Neural cell (in vitro differentiated cells): Measurements from ENCODE around the gene MACIR. TPM values are rescaled to one million over a fixed set of nuclear protein-coding genes. Genes with fewer than 3 reads are reported as not detected.
A peak's percentile ranks its signal among the peaks of the same experiment; 100 is the strongest.

Experiments
- H2AFZ ChIP-seq: fragments of 200-600, 300-800 bp; sonication (generic), shearing (Covaris generic); 2 replicates; pipeline ENCODE4 v1.6.0; 2014; ENCODE audit warnings: low read depth, mild to moderate bottlenecking, antibody characterized with exemption, low read length, moderate library complexity
- H3F3A ChIP-seq: fragments of 200-600 bp; shearing (Covaris generic); 2 replicates; pipeline ENCODE4 v1.6.1; 2016; ENCODE audit warnings: mild to moderate bottlenecking, moderate library complexity, mixed read lengths, antibody characterized with exemption, low read length; ENCODE audit not compliant: insufficient read depth, poor library complexity, severe bottlenecking
- H3K27ac ChIP-seq: fragments of 200-600, 300-800 bp; sonication (generic), shearing (Covaris generic); 2 replicates; pipeline ENCODE4 v1.5.1; 2014; ENCODE audit warnings: mild to moderate bottlenecking, low read length, moderate library complexity
- H3K27me3 ChIP-seq: fragments of 300-800, 200-600 bp; sonication (generic), shearing (Covaris generic); 2 replicates; pipeline ENCODE4 v1.6.0; 2014; ENCODE audit warnings: mild to moderate bottlenecking, low read depth, low read length, moderate library complexity; ENCODE audit not compliant: insufficient read depth
- H3K36me3 ChIP-seq: fragments of 300-800, 200-600 bp; sonication (generic), shearing (Covaris generic); 2 replicates; pipeline ENCODE4 v1.5.1; 2014; ENCODE audit warnings: mild to moderate bottlenecking, antibody characterized with exemption, low read length, moderate library complexity; ENCODE audit not compliant: insufficient read depth
- H3K4me2 ChIP-seq: fragments of 300-800, 200-600 bp; sonication (generic), shearing (Covaris generic); 2 replicates; pipeline ENCODE4 v1.6.0; 2014; ENCODE audit warnings: mild to moderate bottlenecking, low read length
- H3K4me3 ChIP-seq: fragments of 300-800, 200-600 bp; sonication (generic), shearing (Covaris generic); 2 replicates; pipeline ENCODE4 v1.5.1; 2014; ENCODE audit warnings: mild to moderate bottlenecking, low read length, moderate library complexity
- H3K79me2 ChIP-seq: fragments of 200-600 bp; shearing (Covaris generic); replicated peaks from 2 replicates; pipeline ENCODE4 v1.6.0; 2014; ENCODE audit warnings: mild to moderate bottlenecking, low read length, moderate library complexity; ENCODE audit not compliant: insufficient read depth
- H3K9ac ChIP-seq: fragments of 300-800, 200-600 bp; sonication (generic), shearing (Covaris generic); 2 replicates; pipeline ENCODE4 v1.6.1; 2016; ENCODE audit warnings: mild to moderate bottlenecking, low read length, mixed read lengths
- H3K9me2 ChIP-seq: fragments of 200-600 bp; shearing (Covaris generic); 2 replicates; pipeline ENCODE4 v1.6.1; 2016; ENCODE audit warnings: mild to moderate bottlenecking, low read length, mixed read lengths; ENCODE audit not compliant: insufficient read depth
- H3K9me3 ChIP-seq: fragments of 200-600, 300-800 bp; sonication (generic), shearing (Covaris generic); 2 replicates; pipeline ENCODE4 v1.6.1; 2016; ENCODE audit warnings: mild to moderate bottlenecking, mixed run types, low read length, moderate library complexity, mixed read lengths
- H4K20me1 ChIP-seq: fragments of 200-600 bp; shearing (Covaris generic); 2 replicates; pipeline ENCODE4 v1.6.1; 2016; ENCODE audit warnings: mild to moderate bottlenecking, mixed run types; ENCODE audit not compliant: insufficient read depth
- CTCF ChIP-seq: fragments of 450-650 bp; IDR thresholded peaks from 2 replicates; pipeline ENCODE4 v1.5.1; 2014; ENCODE audit warnings: antibody characterized with exemption, mild to moderate bottlenecking, moderate library complexity; ENCODE audit not compliant: poor library complexity, severe bottlenecking
- EP300 ChIP-seq: fragments of 450-650 bp; conservative IDR thresholded peaks from 2 replicates; pipeline ENCODE4 v1.6.1; 2014; ENCODE audit warnings: antibody characterized with exemption, mild to moderate bottlenecking, moderate library complexity; ENCODE audit not compliant: poor library complexity, severe bottlenecking
- EZH2 ChIP-seq: fragments of 200-600, 300-800 bp; shearing (Covaris generic), sonication (generic); IDR thresholded peaks from 2 replicates; pipeline ENCODE4 v1.6.1; 2014; ENCODE audit warnings: antibody characterized with exemption, low read length, borderline replicate concordance, mild to moderate bottlenecking; ENCODE audit not compliant: insufficient read depth, poor library complexity, severe bottlenecking
- MXI1 ChIP-seq: fragments of 450-650 bp; conservative IDR thresholded peaks from 2 replicates; pipeline ENCODE4 v1.6.1; 2014; ENCODE audit warnings: antibody characterized with exemption, mild to moderate bottlenecking; ENCODE audit not compliant: poor library complexity, severe bottlenecking
- POLR2AphosphoS5 ChIP-seq: IDR thresholded peaks from 2 replicates; pipeline ENCODE4 v1.6.1; 2012
- RAD21 ChIP-seq: fragments of 450-650 bp; conservative IDR thresholded peaks from 2 replicates; pipeline ENCODE4 v1.6.1; 2014; ENCODE audit warnings: antibody characterized with exemption, mild to moderate bottlenecking, moderate library complexity
- REST ChIP-seq: IDR thresholded peaks from 2 replicates; pipeline ENCODE4 v1.6.1; 2012; ENCODE audit warnings: borderline replicate concordance
- SMC3 ChIP-seq: fragments of 450-650 bp; conservative IDR thresholded peaks from 2 replicates; pipeline ENCODE4 v1.6.1; 2014; ENCODE audit warnings: antibody characterized with exemption, mild to moderate bottlenecking, moderate library complexity; ENCODE audit not compliant: poor library complexity
- TAF1 ChIP-seq: IDR thresholded peaks from 2 replicates; pipeline ENCODE4 v1.6.1; 2012; ENCODE audit warnings: low read depth
- polyA plus RNA-seq: library from polyadenylated mRNA; depleted of rRNA; stranded (reverse); fragments of >200 nt; gene quantifications from 2 replicates; pipeline ENCODE4 v1.2.3, GENCODE V29; 2014

Gene MACIR
- polyA plus RNA-seq, 1 donor from 2014 or later: 34.8 TPM

- H3K4me2 ChIP-seq: no peak overlapping the region
- peak overlapping the region; percentile 10 for H3K4me3 ChIP-seq
- no peaks in the 10 kb centered on the region for H3K27me3 ChIP-seq
- H3F3A ChIP-seq: no peaks in the 10 kb centered on the region
- no peaks in the 10 kb centered on the region for H4K20me1 ChIP-seq
- H3K9me3 ChIP-seq: no peaks in the 10 kb centered on the region
- H2AFZ ChIP-seq: no peak overlapping the region
- no peaks in the 10 kb centered on the region for H3K36me3 ChIP-seq
- peak overlapping the region; percentile 21 for H3K27ac ChIP-seq
- H3K9me2 ChIP-seq: no peaks in the 10 kb centered on the region
- no peak for TF ChIP-seq EZH2
- TF ChIP-seq CTCF: no peak
- peak; percentile 61 for TF ChIP-seq POLR2AphosphoS5
- no peak for TF ChIP-seq MXI1
- TF ChIP-seq EP300: peak; percentile 80
- no peak for TF ChIP-seq SMC3
- H3K9ac ChIP-seq: peak overlapping the region; percentile 10
- H3K79me2 ChIP-seq: no peaks in the 10 kb centered on the region
These were observed 48.9 kb downstream of the MACIR start for GRCh38 chr5:103307470-103307869.

- no peaks in the 10 kb centered on the region for H3K36me3 ChIP-seq
- no peaks in the 10 kb centered on the region for H3K9me2 ChIP-seq
- no peaks in the 10 kb centered on the region for H4K20me1 ChIP-seq
- no peak overlapping the region for H3K4me3 ChIP-seq
- no peaks in the 10 kb centered on the region for H3F3A ChIP-seq
- H3K4me2 ChIP-seq: no peak overlapping the region
- H3K79me2 ChIP-seq: no peaks in the 10 kb centered on the region
- no peaks in the 10 kb centered on the region for H3K9me3 ChIP-seq
- no peak overlapping the region for H2AFZ ChIP-seq
- H3K27ac ChIP-seq: no peak overlapping the region
- H3K9ac ChIP-seq: no peak overlapping the region
- H3K27me3 ChIP-seq: no peaks in the 10 kb centered on the region
- TF ChIP-seq POLR2AphosphoS5 (no peak), REST (no peak), TAF1 (no peak), MXI1 (no peak), EP300 (no peak), SMC3 (no peak), EZH2 (no peak), RAD21 (no peak), CTCF (no peak)
These were observed 50.2 kb downstream of the MACIR start for GRCh38 chr5:103308774-103309173.
